SK-N-SH treated with all-trans-retinoic acid at 6 μM for 48 hours (cell line): Measurements from ENCODE around the gene AKAP6.

ENCODE experiments used
- ATAC-seq: fragments of 200-7000 bp; cut with Tn5 transposase; 3 replicates; pipeline ENCODE4 v1.9.1; 2020; ENCODE audit warnings: mild to moderate bottlenecking, moderate library complexity
- ARNTL ChIP-seq: fragments of 450-650 bp; formaldehyde crosslinking; IDR thresholded peaks from 2 replicates; pipeline ENCODE4 v1.5.0; 2020; ENCODE audit warnings: low read depth, mild to moderate bottlenecking, moderate library complexity, borderline replicate concordance
- BACH2 ChIP-seq: fragments of 250-450 bp; sonication (Bioruptor Pico); IDR thresholded peaks from 2 replicates; pipeline ENCODE4 v1.9.0; 2021; ENCODE audit warnings: mild to moderate bottlenecking, borderline replicate concordance
- CREB5 ChIP-seq: fragments of 250-450 bp; sonication (Bioruptor Pico); IDR thresholded peaks from 2 replicates; pipeline ENCODE4 v1.5.1; 2020; ENCODE audit warnings: low read depth, mild to moderate bottlenecking, moderate library complexity
- CSDC2 ChIP-seq: fragments of 250-450 bp; sonication (Bioruptor Pico); IDR thresholded peaks from 2 replicates; pipeline ENCODE4 v1.5.0; 2020; ENCODE audit warnings: mild to moderate bottlenecking, moderate library complexity
- CSRNP3 ChIP-seq: fragments of 250-450 bp; sonication (Bioruptor Pico); IDR thresholded peaks from 2 replicates; pipeline ENCODE4 v1.5.1; 2021; ENCODE audit warnings: mild to moderate bottlenecking, moderate library complexity
- ESRRG ChIP-seq: fragments of 250-450 bp; sonication (Bioruptor Pico); IDR thresholded peaks from 2 replicates; pipeline ENCODE4 v1.6.1; 2021; ENCODE audit warnings: mild to moderate bottlenecking
- GLIS3 ChIP-seq: fragments of 250-450 bp; sonication (Bioruptor Pico); IDR thresholded peaks from 2 replicates; pipeline ENCODE4 v1.5.0; 2020; ENCODE audit warnings: mild to moderate bottlenecking, moderate library complexity
- ISL1 ChIP-seq: fragments of 250-450 bp; sonication (Bioruptor Pico); IDR thresholded peaks from 2 replicates; pipeline ENCODE4 v2.1.2; 2022; ENCODE audit warnings: mild to moderate bottlenecking, moderate library complexity
- OSR1 ChIP-seq: fragments of 250-450 bp; sonication (Bioruptor Pico); IDR thresholded peaks from 2 replicates; pipeline ENCODE4 v1.8.0; 2022; ENCODE audit warnings: moderate library complexity, mild to moderate bottlenecking, inconsistent platforms
- PATZ1 ChIP-seq: fragments of 250-450 bp; sonication (Bioruptor Pico); IDR thresholded peaks from 2 replicates; pipeline ENCODE4 v1.8.0; 2020; ENCODE audit warnings: mild to moderate bottlenecking, moderate library complexity, borderline replicate concordance
- POU6F1 ChIP-seq: fragments of 250-450 bp; sonication (Bioruptor Pico); IDR thresholded peaks from 2 replicates; pipeline ENCODE4 v1.8.0; 2021; ENCODE audit warnings: low read depth, mild to moderate bottlenecking, moderate library complexity, borderline replicate concordance
- PPARA ChIP-seq: fragments of 250-450 bp; sonication (Bioruptor Pico); IDR thresholded peaks from 2 replicates; pipeline ENCODE4 v1.5.0; 2020; ENCODE audit warnings: mild to moderate bottlenecking, borderline replicate concordance
- RARB ChIP-seq: fragments of 250-450 bp; sonication (Bioruptor Pico); IDR thresholded peaks from 2 replicates; pipeline ENCODE4 v1.8.0; 2021; ENCODE audit warnings: mild to moderate bottlenecking, moderate library complexity
- SNAI2 ChIP-seq: fragments of 250-450 bp; sonication (Bioruptor Pico); IDR thresholded peaks from 2 replicates; pipeline ENCODE4 v1.5.0; 2020; ENCODE audit warnings: mild to moderate bottlenecking, moderate library complexity
- TCF4 ChIP-seq: fragments of 250-450 bp; sonication (Bioruptor Pico); IDR thresholded peaks from 2 replicates; pipeline ENCODE4 v1.8.0; 2021; ENCODE audit warnings: mild to moderate bottlenecking, moderate library complexity, borderline replicate concordance
- TOX ChIP-seq: fragments of 250-450 bp; sonication (Bioruptor Pico); IDR thresholded peaks from 2 replicates; pipeline ENCODE4 v1.8.0; 2021; ENCODE audit warnings: mild to moderate bottlenecking, moderate library complexity, borderline replicate concordance
- TSHZ2 ChIP-seq: fragments of 250-450 bp; sonication (Bioruptor Pico); IDR thresholded peaks from 2 replicates; pipeline ENCODE4 v1.5.0; 2020; ENCODE audit warnings: mild to moderate bottlenecking, moderate library complexity
- ZC3H10 ChIP-seq: fragments of 250-450 bp; sonication (Bioruptor Pico); IDR thresholded peaks from 2 replicates; pipeline ENCODE4 v1.5.1; 2021; ENCODE audit warnings: mild to moderate bottlenecking, moderate library complexity
- ZFP3 ChIP-seq: fragments of 250-450 bp; sonication (Bioruptor Pico); IDR thresholded peaks from 2 replicates; pipeline ENCODE4 v1.5.0; 2020; ENCODE audit warnings: mild to moderate bottlenecking, moderate library complexity
- ZFP30 ChIP-seq: fragments of 450-650 bp; formaldehyde crosslinking; IDR thresholded peaks from 2 replicates; pipeline ENCODE4 v1.5.0; 2022; ENCODE audit warnings: mild to moderate bottlenecking, moderate library complexity
- ZNF565 ChIP-seq: fragments of 450-650 bp; formaldehyde crosslinking; conservative IDR thresholded peaks from 2 replicates; pipeline ENCODE4 v1.5.0; 2020; ENCODE audit warnings: low read depth, mild to moderate bottlenecking, moderate library complexity
- ZNF70 ChIP-seq: fragments of 450-650 bp; formaldehyde crosslinking; IDR thresholded peaks from 2 replicates; pipeline ENCODE4 v1.5.0; 2020; ENCODE audit warnings: mild to moderate bottlenecking, moderate library complexity

The AKAP6 gene

GRCh38 chr14:32816588-32816987 is 487.5 kb downstream of the AKAP6 start:
- TF ChIP-seq SNAI2 (CRISPR knock-in tag) (no peak), PPARA (CRISPR knock-in tag) (no peak), TCF4 (CRISPR knock-in tag) (no peak), CSRNP3 (CRISPR knock-in tag) (no peak), GLIS3 (CRISPR knock-in tag) (no peak), CREB5 (no peak), ESRRG (CRISPR knock-in tag) (no peak), RARB (CRISPR knock-in tag) (no peak), POU6F1 (no peak), CSDC2 (CRISPR knock-in tag) (no peak), TOX (CRISPR knock-in tag) (no peak), ZNF70 (CRISPR knock-in tag) (no peak), ZNF565 (CRISPR knock-in tag) (no peak), ARNTL (CRISPR knock-in tag) (no peak), ZFP30 (CRISPR knock-in tag) (no peak), PATZ1 (CRISPR knock-in tag) (no peak), ZFP3 (CRISPR knock-in tag) (no peak), ZC3H10 (CRISPR knock-in tag) (no peak), OSR1 (CRISPR knock-in tag) (no peak), ISL1 (no peak)
- ATAC-seq: no peak

GRCh38 chr14:32817780-32818179 is 488.7 kb downstream of the AKAP6 start:
- no peak for ATAC-seq
- TF ChIP-seq ZC3H10 (CRISPR knock-in tag): no peak
- no peak for TF ChIP-seq TCF4 (CRISPR knock-in tag)
- no peak for TF ChIP-seq ZFP3 (CRISPR knock-in tag)
- TF ChIP-seq ZFP30 (CRISPR knock-in tag): no peak
- no peak for TF ChIP-seq ESRRG (CRISPR knock-in tag)
- TF ChIP-seq BACH2 (CRISPR knock-in tag): no peak

- TF ChIP-seq TSHZ2 (CRISPR knock-in tag): no peak
- no peak for TF ChIP-seq POU6F1
- no peak for TF ChIP-seq CREB5
- TF ChIP-seq GLIS3 (CRISPR knock-in tag): no peak
- no peak for TF ChIP-seq ARNTL (CRISPR knock-in tag)
- TF ChIP-seq ZNF565 (CRISPR knock-in tag): no peak
- TF ChIP-seq ZNF70 (CRISPR knock-in tag): no peak
- TF ChIP-seq CSRNP3 (CRISPR knock-in tag): no peak
- no peak for TF ChIP-seq ESRRG (CRISPR knock-in tag)
- no peak for TF ChIP-seq CSDC2 (CRISPR knock-in tag)
- TF ChIP-seq OSR1 (CRISPR knock-in tag): no peak
- TF ChIP-seq TOX (CRISPR knock-in tag): no peak
- no peak for TF ChIP-seq SNAI2 (CRISPR knock-in tag)
- ATAC-seq: no peak
Measured at GRCh38 chr14:32818581-32818980, 489.5 kb downstream of the AKAP6 start.
